Fibroblast of lung (primary cell): ENCODE data around the gene PCAT6. TPM values are rescaled to one million over a fixed set of nuclear protein-coding genes. Genes with fewer than 3 reads are reported as not detected.

Source experiments
- DNase-seq, 2 donors: peaks; one replicate each; pipeline versions ENCODE4 v3.0.0 to v3.0.0-alpha.2; 2010; ENCODE audit warnings: low read depth in 2 of 2
- H2AFZ ChIP-seq: 2 replicates; pipeline ENCODE4 v1.5.1; 2012; ENCODE audit warnings: low read length, control low read depth, inconsistent platforms
- H3K27ac ChIP-seq: 2 replicates; pipeline ENCODE4 v1.5.1; 2011; ENCODE audit warnings: low read length, control low read depth; ENCODE audit not compliant: insufficient read depth
- H3K27me3 ChIP-seq: 2 replicates; pipeline ENCODE4 v1.5.1; 2011; ENCODE audit warnings: mild to moderate bottlenecking, low read length; ENCODE audit not compliant: control insufficient read depth, insufficient read depth
- H3K36me3 ChIP-seq: 2 replicates; pipeline ENCODE4 v1.5.1; 2011; ENCODE audit warnings: low read length; ENCODE audit not compliant: control insufficient read depth, insufficient read depth
- H3K4me1 ChIP-seq: 2 replicates; pipeline ENCODE4 v1.5.1; 2011; ENCODE audit warnings: low read length; ENCODE audit not compliant: control insufficient read depth, insufficient read depth; ENCODE audit errors: extremely low read depth
- H3K4me2 ChIP-seq: 2 replicates; pipeline ENCODE4 v1.5.1; 2011; ENCODE audit warnings: low read length, control low read depth; ENCODE audit not compliant: insufficient read depth; ENCODE audit errors: extremely low read depth
- H3K4me3 ChIP-seq, 4 experiments: fragments of 200-600 bp in 1 of 4; sonication (generic) in 1 of 4; replicated peaks in 1 of 4; 2 replicates each; pipeline ENCODE4 v1.5.1; 2011 to 2016; ENCODE audit warnings: low read length in 4 of 4, low read depth in 3 of 4, mild to moderate bottlenecking in 3 of 4, control low read depth in 2 of 4, inconsistent platforms in 1 of 4, mixed read lengths in 1 of 4; ENCODE audit not compliant: insufficient read depth in 1 of 4; ENCODE audit errors: control extremely low read depth in 1 of 4
- H3K79me2 ChIP-seq: 2 replicates; pipeline ENCODE4 v1.5.1; 2012; ENCODE audit warnings: mild to moderate bottlenecking, low read length, inconsistent platforms; ENCODE audit not compliant: control insufficient read depth, insufficient read depth
- H3K9ac ChIP-seq: 2 replicates; pipeline ENCODE4 v1.5.1; 2011; ENCODE audit warnings: mild to moderate bottlenecking, low read length, control low read depth; ENCODE audit not compliant: insufficient read depth
- H3K9me3 ChIP-seq: 2 replicates; pipeline ENCODE4 v1.5.1; 2012; ENCODE audit warnings: low read depth, low read length; ENCODE audit not compliant: control insufficient read depth, insufficient read depth
- H4K20me1 ChIP-seq: 2 replicates; pipeline ENCODE4 v1.5.1; 2011; ENCODE audit warnings: low read length; ENCODE audit not compliant: control insufficient read depth, insufficient read depth; ENCODE audit errors: extremely low read depth
- EZH2 ChIP-seq: IDR thresholded peaks from 2 replicates; pipeline ENCODE4 v1.5.1; 2012; ENCODE audit warnings: low read length, control low read depth, mild to moderate bottlenecking; ENCODE audit errors: missing control alignments
- polyA minus RNA-seq: library from RNA; depleted of rRNA, polyadenylated mRNA; stranded (reverse); fragments of >200 nt; gene quantifications from 2 replicates; pipeline ENCODE4 v1.2.3, GENCODE V29; 2011; ENCODE audit warnings: low replicate concordance
- polyA plus RNA-seq, 2 donors: library from polyadenylated mRNA; depleted of rRNA in 1 of 2; stranded (reverse) in 1 of 2; unstranded in 1 of 2; fragments of >200 nt; gene quantifications; 2 replicates each; pipeline ENCODE4 v1.2.1, GENCODE V29; 2011 to 2012; ENCODE audit warnings: missing spikeins in 1 of 2
- total RNA-seq: library from RNA; depleted of rRNA; stranded (reverse); fragments of >200 nt; gene quantifications from 2 replicates; pipeline ENCODE4 v1.2.1, GENCODE V29; 2014
- TF ChIP-seq, protein P1 (sequence below), 2 donors: IDR thresholded peaks in 1 of 2; conservative IDR thresholded peaks in 1 of 2; 1 replicate in 1 of 2; 2 replicates in 1 of 2; pipeline ENCODE4 v1.5.1; 2011 to 2012; ENCODE audit warnings: low read length in 2 of 2, control low read depth in 1 of 2, inconsistent platforms in 1 of 2, low read depth in 1 of 2, mild to moderate bottlenecking in 1 of 2

PCAT6 gene
- total RNA-seq: 0.50 and 0.51 TPM in 2 replicates
- 0.61 and 1.1 TPM in 2 replicates for polyA plus RNA-seq
- polyA plus RNA-seq (2012): 2.1 and 2.8 TPM in 2 replicates
- polyA minus RNA-seq: not detected in 2 replicates

DNA sequence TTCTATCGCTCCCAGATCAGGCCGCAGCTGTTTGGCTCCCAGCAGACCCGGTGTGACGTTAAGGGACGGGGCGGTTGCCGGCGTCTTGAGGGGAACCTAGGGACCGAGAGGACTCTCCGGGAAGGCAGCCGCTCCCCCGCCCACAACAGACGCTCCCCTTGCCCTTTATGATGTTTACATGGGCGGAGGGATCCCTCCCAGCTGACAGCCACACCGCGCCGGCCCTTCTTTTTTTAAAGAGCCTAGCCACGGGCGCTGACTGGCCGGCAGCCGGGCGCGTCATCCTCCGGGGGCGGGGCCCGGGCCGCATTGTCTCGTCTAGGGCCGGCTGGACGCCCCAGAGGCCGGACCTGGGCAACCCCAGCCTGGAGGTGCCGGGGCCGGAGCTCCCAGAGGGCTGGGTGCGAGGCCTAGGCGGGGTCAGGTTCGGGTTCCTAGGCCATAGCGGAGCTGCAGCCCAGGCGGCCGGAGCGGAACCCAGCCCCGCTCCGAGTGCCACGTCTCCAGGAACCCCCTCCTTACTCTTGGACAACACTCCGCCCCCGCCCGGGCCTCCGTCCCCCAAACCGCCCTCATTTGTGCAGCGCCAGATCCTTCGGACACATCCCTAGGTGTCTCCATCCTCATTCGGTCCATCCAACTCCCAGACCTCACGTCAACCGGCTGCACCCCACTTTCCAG, at the start of gene PCAT6:
Gene PCAT6, plus strand, starts transcription at position 340 of the 681 bp plus-strand sequence.
- DNase-seq: peak; percentile 97
- Histone ChIP-seq H3K79me2 (peaks cover 24% of the 10 kb centered on the region), H3K36me3 (no peaks in the 10 kb centered on the region), H3K27me3 (peaks cover 2% of the 10 kb centered on the region), H3K4me2 (peak within 1 kb of the TSS; percentile 99), H3K9me3 (no peaks in the 10 kb centered on the region), H2AFZ (peak within 1 kb of the TSS; percentile 93), H3K4me3 (peak within 1 kb of the TSS; percentile 68 to 85 (median 78)), H3K9ac (peak within 1 kb of the TSS; percentile 70), H4K20me1 (no peaks in the 10 kb centered on the region), H3K27ac (peak within 1 kb of the TSS; percentile 70), H3K4me1 (peaks cover 6% of the 10 kb centered on the region)
- TF ChIP-seq EZH2: no peak
- TF ChIP-seq, protein P1, sequence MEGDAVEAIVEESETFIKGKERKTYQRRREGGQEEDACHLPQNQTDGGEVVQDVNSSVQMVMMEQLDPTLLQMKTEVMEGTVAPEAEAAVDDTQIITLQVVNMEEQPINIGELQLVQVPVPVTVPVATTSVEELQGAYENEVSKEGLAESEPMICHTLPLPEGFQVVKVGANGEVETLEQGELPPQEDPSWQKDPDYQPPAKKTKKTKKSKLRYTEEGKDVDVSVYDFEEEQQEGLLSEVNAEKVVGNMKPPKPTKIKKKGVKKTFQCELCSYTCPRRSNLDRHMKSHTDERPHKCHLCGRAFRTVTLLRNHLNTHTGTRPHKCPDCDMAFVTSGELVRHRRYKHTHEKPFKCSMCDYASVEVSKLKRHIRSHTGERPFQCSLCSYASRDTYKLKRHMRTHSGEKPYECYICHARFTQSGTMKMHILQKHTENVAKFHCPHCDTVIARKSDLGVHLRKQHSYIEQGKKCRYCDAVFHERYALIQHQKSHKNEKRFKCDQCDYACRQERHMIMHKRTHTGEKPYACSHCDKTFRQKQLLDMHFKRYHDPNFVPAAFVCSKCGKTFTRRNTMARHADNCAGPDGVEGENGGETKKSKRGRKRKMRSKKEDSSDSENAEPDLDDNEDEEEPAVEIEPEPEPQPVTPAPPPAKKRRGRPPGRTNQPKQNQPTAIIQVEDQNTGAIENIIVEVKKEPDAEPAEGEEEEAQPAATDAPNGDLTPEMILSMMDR (conservative IDR thresholded peaks at IDR 0.05 in 1 of 2, IDR thresholded peaks at IDR 0.05 in 1 of 2; ENCODE audit: low read depth in 1 of 2, low read length in 2 of 2): no peak

DNA sequence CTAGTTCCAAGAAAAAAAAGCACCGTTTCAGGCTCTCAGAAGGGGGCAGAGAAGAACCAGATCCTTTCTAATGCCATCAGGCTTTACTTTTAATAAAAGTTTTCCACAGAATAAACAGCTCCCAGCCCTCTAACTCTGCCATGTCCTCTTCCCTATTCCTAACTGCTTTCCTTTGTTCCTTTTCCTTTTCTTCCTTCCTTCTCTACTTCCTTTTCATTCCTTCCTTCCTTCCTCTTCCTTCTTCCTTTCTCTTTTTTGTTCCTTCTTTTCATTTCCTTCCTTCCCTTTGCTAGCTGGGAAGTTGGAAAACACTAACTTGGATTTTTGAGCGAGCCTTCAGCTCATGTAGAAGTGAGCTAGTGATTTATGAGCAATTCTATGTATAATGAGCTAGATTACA, 48.7 kb upstream of the PCAT6 start:
- Histone ChIP-seq H3K27me3 (no peaks in the 10 kb centered on the region), H3K9ac (no peak overlapping the region), H4K20me1 (no peaks in the 10 kb centered on the region), H3K79me2 (no peaks in the 10 kb centered on the region), H3K27ac (no peak overlapping the region), H3K36me3 (peaks cover 14% of the 10 kb centered on the region), H3K4me1 (no peaks in the 10 kb centered on the region), H3K4me3 (no peak overlapping the region), H2AFZ (no peak overlapping the region), H3K9me3 (no peaks in the 10 kb centered on the region), H3K4me2 (no peak overlapping the region)
- TF ChIP-seq, protein P1 (conservative IDR thresholded peaks at IDR 0.05 in 1 of 2, IDR thresholded peaks at IDR 0.05 in 1 of 2; ENCODE audit: low read depth in 1 of 2, low read length in 2 of 2): no peak
- no peak for TF ChIP-seq EZH2
- no peak for DNase-seq

DNA sequence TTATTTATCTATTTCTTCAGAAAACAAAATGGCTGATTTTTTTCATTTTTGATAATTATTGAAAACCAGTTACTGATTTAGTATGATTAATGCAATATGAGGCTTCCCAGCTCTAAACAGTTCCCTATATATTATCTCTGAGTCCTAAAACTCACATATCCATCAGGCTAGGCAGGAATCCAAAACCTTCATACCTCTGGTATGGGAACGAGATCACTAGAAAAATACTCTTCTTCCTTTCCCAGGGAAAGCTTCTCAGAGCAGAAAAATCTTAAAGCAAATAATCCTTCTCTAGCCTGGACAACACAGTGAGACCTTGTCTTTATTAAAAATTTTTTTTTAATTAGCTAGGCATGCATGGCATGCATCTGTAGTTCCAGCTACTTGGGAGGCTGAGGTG, 45.0 kb upstream of the PCAT6 start:
- DNase-seq: peak in 1 of 2 donors; percentile 27
- TF ChIP-seq, protein P1 (conservative IDR thresholded peaks at IDR 0.05 in 1 of 2, IDR thresholded peaks at IDR 0.05 in 1 of 2; ENCODE audit: low read depth in 1 of 2, low read length in 2 of 2): no peak
- no peak for TF ChIP-seq EZH2
- H3K36me3 ChIP-seq: peaks cover 10% of the 10 kb centered on the region
- H3K4me2 ChIP-seq: no peak overlapping the region
- H2AFZ ChIP-seq: no peak overlapping the region
- H3K9ac ChIP-seq: no peak overlapping the region
- no peak overlapping the region for H3K4me3 ChIP-seq
- no peaks in the 10 kb centered on the region for H3K79me2 ChIP-seq
- no peaks in the 10 kb centered on the region for H3K4me1 ChIP-seq
- H3K27me3 ChIP-seq: no peaks in the 10 kb centered on the region
- no peak overlapping the region for H3K27ac ChIP-seq
- H3K9me3 ChIP-seq: no peaks in the 10 kb centered on the region
- H4K20me1 ChIP-seq: no peaks in the 10 kb centered on the region
